HG03060 (cell line): ENCODE data around the gene BLMH.
"Not testable (repeated sequence)": the region's sequence is repeated elsewhere in the genome, so short reads cannot be mapped to it uniquely, and the experiment has no call there.

ENCODE experiments used
- ATAC-seq: cut with Tn5 transposase; IDR thresholded peaks from one replicate; pipeline ENCODE4 v1.9.1; 2021; ENCODE audit warnings: low read depth, moderate number of reproducible peaks; ENCODE audit not compliant: unreplicated experiment

The BLMH gene

GRCh38 chr17:30210366-30210765 lies 81.4 kb downstream of the BLMH start:
- no peak for ATAC-seq

- ATAC-seq: no peak
These were observed 81.8 kb downstream of the BLMH start for GRCh38 chr17:30209930-30210329.

GRCh38 chr17:30208214-30208613 lies 83.5 kb downstream of the BLMH start:
- ATAC-seq: no peak

- ATAC-seq: no peak
These were observed 84.1 kb downstream of the BLMH start for GRCh38 chr17:30207655-30208054.

GRCh38 chr17:30203471-30203981 lies 88.2 kb downstream of the BLMH start:
- ATAC-seq: no peak

- ATAC-seq: not testable (repeated sequence)
These were observed 91.1 kb downstream of the BLMH start for GRCh38 chr17:30200656-30201055.

GRCh38 chr17:30200106-30200505 lies 91.6 kb downstream of the BLMH start:
- ATAC-seq: no peak

- ATAC-seq: no peak
These were observed 92.1 kb downstream of the BLMH start for GRCh38 chr17:30199600-30199999.
